Measurements from ENCODE around the gene USP12. TPM values are rescaled to one million over a fixed set of nuclear protein-coding genes. Genes with fewer than 3 reads are reported as not detected.
"Not testable (repeated sequence)": the region's sequence is repeated elsewhere in the genome, so short reads cannot be mapped to it uniquely, and the experiment has no call there.

Gene USP12
- total and polyA plus RNA-seq, 10 donors = 13.3 to 37.3 (median 28.3) TPM

- WGBS, 5 donors = 76 to 96% (median 88%) methylated on average over 1 of the region's 1 CpG
- peaks cover 0 to 6% (median 0%) of the 10 kb centered on the region in 8 donors for H3K9me3 ChIP-seq
Measured at GRCh38 chr13:27192973-27193372, 21.4 kb upstream of the USP12 start.

GRCh38 chr13:27192367-27192766 lies 20.8 kb upstream of the USP12 start:
- H3K27ac ChIP-seq; DNase-seq; H3K4me1 ChIP-seq; H3K4me3 ChIP-seq; intact Hi-C loops (cut with DNase I; ENCODE audit: low total_unique reads); H3K36me3 ChIP-seq; H3K9me3 ChIP-seq: not testable (repeated sequence)
- H3K27me3 ChIP-seq (replicated peaks in 1 of 7) = peaks cover 0 to 28% (median 0%) of the 10 kb centered on the region in 7 donors
- WGBS, 5 donors = 17 to 32% (median 30%) methylated on average over 1 of the region's 1 CpG

More at GRCh38 chr13:27192973-27193372, 21.4 kb upstream of the USP12 start:
- peaks cover 0 to 28% (median 0%) of the 10 kb centered on the region in 7 donors for H3K27me3 ChIP-seq (replicated peaks in 1 of 7)
- no peaks in the 10 kb centered on the region for H3K36me3 ChIP-seq
- intact Hi-C loops (cut with DNase I; ENCODE audit: low total_unique reads) = no loop called here
- no peaks in the 10 kb centered on the region for H3K4me1 ChIP-seq
- H3K4me3 ChIP-seq = no peak overlapping the region
- TF ChIP-seq POLR2A (IDR thresholded peaks at IDR 0.05) = no peak
- TF ChIP-seq POLR2AphosphoS5 (IDR thresholded peaks at IDR 0.05) = no peak
- TF ChIP-seq CTCF (IDR thresholded peaks at IDR 0.05 in 8 of 11, conservative IDR thresholded peaks at IDR 0.05 in 3 of 11) = no peak
- no peak for DNase-seq
- H3K27ac ChIP-seq = no peak overlapping the region

GRCh38 chr13:27189192-27189591 lies 17.6 kb upstream of the USP12 start:
- intact Hi-C loops (cut with DNase I; ENCODE audit: low total_unique reads) = no loop called here
- DNase-seq = no peak
- Histone ChIP-seq H3K27ac (no peak overlapping the region), H3K4me3 (no peak overlapping the region), H3K9me3 (no peaks in the 10 kb centered on the region), H3K4me1 (no peaks in the 10 kb centered on the region), H3K27me3 (replicated peaks in 1 of 7) (peaks cover 0 to 2% (median 0%) of the 10 kb centered on the region in 7 donors), H3K36me3 (no peaks in the 10 kb centered on the region)
- TF ChIP-seq POLR2AphosphoS5 (IDR thresholded peaks at IDR 0.05) (no peak), POLR2A (IDR thresholded peaks at IDR 0.05) (no peak), CTCF (IDR thresholded peaks at IDR 0.05 in 8 of 11, conservative IDR thresholded peaks at IDR 0.05 in 3 of 11) (no peak)

GRCh38 chr13:27188239-27188638 lies 16.6 kb upstream of the USP12 start:
- Histone ChIP-seq H3K27me3 (replicated peaks in 1 of 7) (no peaks in the 10 kb centered on the region), H3K4me3 (no peak overlapping the region), H3K9me3 (no peaks in the 10 kb centered on the region), H3K27ac (no peak overlapping the region), H3K4me1 (no peaks in the 10 kb centered on the region), H3K36me3 (no peaks in the 10 kb centered on the region)
- no peak for DNase-seq
- no peak for TF ChIP-seq POLR2A (IDR thresholded peaks at IDR 0.05)
- TF ChIP-seq CTCF (IDR thresholded peaks at IDR 0.05 in 8 of 11, conservative IDR thresholded peaks at IDR 0.05 in 3 of 11) = no peak
- no peak for TF ChIP-seq POLR2AphosphoS5 (IDR thresholded peaks at IDR 0.05)
- WGBS, 5 donors = 81 to 90% (median 89%) methylated on average over 4 of the region's 4 CpGs
- intact Hi-C loops (cut with DNase I; ENCODE audit: low total_unique reads) = no loop called here

- TF ChIP-seq POLR2AphosphoS5 (IDR thresholded peaks at IDR 0.05) = no peak
- TF ChIP-seq CTCF (IDR thresholded peaks at IDR 0.05 in 8 of 11, conservative IDR thresholded peaks at IDR 0.05 in 3 of 11) = no peak
- TF ChIP-seq POLR2A (IDR thresholded peaks at IDR 0.05) = no peak
- Histone ChIP-seq H3K27ac (no peak overlapping the region), H3K9me3 (no peaks in the 10 kb centered on the region), H3K36me3 (no peaks in the 10 kb centered on the region), H3K27me3 (replicated peaks in 1 of 7) (no peaks in the 10 kb centered on the region), H3K4me1 (no peaks in the 10 kb centered on the region), H3K4me3 (no peak overlapping the region)
- WGBS, 5 donors = 79 to 84% (median 82%) methylated on average over 5 of the region's 5 CpGs
- intact Hi-C loops (cut with DNase I; ENCODE audit: low total_unique reads) = no loop called here
- no peak for DNase-seq
Measured at GRCh38 chr13:27186295-27186694, 14.7 kb upstream of the USP12 start.
